COLO829 (cell line): ENCODE results near the gene BCL11A.

Experiments
- DNase-seq: peaks from one replicate; pipeline ENCODE4 v3.0.0; 2012; ENCODE audit warnings: low spot score

Gene BCL11A

DNA sequence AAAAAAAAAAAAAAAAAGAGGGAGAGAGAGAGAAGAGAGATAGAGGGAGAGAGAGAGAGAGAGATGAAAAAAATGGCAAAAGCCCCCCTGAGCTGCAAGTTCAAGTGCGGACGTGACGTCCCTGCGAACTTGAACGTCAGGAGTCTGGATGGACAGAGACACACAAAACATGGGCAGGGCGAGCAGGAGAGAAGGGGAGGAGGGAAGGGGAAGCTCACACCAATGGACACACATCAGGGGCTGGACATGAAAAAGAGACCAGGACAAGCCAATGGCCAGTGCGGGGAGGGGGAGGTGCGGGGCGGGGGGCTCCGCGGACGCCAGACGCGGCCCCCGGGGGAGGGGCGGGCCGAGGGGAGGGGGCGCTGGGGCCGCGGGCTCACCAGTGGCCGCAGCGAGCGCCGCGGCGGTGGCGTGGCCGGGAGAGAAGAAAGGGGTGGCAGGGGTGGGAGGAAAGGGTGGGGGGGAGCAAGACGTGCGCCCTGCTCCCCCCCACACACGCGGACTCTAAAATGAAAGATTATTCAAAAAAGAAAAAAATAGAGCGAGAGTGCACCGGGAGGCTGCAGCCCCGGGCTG, at the start of gene BCL11A:
Gene BCL11A (minus strand): TSS at position 160 of the 579 bp plus-strand sequence. CDS start 384 bp downstream, outside the sequence.
- DNase-seq = no peak

DNA sequence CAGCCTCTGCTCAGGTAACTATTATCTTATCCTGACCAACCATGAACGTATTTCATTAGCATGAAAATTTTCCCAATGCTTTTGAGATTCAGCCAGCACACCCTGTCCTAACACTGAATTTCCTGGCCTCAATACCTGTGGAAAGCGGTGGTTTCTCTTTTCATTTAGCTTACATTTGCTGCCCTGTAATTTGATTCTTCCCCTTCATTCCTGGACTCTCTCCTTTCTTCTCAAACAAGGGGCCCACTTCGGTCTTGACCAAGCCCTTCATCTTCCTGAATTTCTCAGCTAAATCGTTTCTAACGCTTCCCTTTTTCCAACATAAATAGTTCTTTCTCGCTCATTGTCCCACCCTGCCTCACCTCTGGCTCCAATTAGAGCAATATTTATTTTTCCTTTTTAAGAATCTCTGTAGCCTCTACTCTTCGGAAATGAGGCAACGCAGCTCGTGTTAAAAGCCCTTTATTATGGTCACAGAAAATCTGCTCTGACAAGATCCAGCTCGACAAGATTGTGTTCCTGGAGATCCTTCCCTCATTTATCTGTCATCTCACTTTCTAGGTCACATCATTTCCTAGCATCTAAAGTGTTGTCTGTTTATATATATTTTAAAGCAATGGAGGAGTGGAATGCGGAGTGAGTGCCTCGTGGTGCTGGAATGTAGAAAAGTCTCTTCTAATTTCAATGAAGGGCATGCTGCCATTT, 49.5 kb upstream of the BCL11A start:
- no peak for DNase-seq

DNA sequence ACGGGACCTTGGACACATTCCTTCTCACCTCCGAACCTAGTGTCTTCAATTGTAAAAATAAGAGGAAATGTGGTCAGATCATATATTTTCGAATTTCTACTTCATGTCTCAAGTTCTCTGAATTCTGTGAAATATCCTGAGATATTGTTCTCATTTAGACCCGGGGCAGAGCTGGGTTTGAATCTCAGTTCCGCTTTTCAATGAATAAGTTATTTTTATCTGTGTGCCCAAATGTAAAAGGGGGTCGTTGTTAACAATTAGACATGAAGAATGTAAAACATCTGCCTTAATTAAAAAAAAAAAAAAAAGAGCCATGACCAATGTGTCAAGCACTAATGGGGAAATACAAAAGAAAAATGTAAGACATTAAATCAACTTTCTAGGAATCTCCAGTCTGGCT, 48.9 kb upstream of the BCL11A start:
- DNase-seq = no peak

DNA sequence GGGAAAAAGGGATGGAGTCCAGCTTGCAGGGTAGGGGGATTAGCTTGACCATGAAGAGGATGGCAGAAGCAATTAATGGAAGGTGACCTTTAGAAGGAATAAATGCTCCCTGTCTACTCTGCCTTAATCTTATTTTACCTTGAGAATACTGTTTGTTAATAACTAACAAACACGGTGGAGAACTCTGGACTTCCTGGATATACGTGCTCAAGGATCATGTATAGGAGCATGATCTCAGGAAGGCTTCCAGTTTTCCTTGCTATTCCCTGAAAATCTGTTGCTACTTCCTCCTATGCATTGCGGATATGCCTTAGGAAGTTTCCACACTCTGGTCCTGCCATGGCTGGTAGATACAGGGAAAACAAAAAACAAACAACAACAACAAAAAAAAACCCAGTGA, 44.8 kb upstream of the BCL11A start:
- DNase-seq = no peak

- no peak for DNase-seq
These were observed 43.9 kb upstream of the BCL11A start for GRCh38 chr2:60597346-60597745.

- DNase-seq = no peak
These were observed 43.0 kb upstream of the BCL11A start for GRCh38 chr2:60596411-60596810.

- no peak for DNase-seq
These were observed 42.5 kb upstream of the BCL11A start for GRCh38 chr2:60595953-60596352.

DNA sequence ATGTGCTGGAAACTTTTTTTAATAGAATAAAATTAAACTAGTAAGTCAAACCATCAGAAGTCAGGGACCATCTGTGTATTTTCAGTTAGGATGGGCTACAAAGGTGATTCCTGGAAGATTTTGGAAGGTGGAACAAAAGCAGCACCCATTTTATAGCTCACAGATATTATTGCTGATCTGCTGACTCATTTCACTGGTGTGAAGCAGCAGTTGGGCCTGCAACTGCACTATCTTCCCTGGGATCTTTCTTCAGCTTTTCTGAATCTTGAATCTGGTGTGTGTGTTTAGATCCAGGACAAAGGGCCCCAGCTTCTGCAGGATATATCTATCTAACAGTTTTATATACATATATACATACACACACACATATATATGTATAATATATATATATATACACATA, 35.6 kb upstream of the BCL11A start:
- no peak for DNase-seq

DNA sequence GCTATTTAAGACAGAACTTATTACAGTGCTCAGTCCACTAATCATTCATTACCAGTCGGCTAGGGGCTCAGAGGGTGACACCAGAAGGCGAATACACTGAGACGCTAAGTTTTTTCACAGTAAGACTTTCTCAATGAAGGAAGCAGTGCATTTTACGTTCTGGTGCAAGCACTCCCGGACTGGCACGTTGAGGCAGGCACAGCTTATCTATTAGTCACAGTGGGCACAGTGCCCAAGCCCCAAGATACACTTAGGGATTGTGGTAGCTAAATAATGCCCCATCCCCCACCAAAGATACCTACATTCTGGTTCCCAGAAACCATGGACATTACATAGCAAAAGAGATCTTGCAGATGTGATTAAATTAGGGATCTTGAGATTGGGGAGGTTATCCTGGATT, 32.6 kb upstream of the BCL11A start:
- DNase-seq = no peak

DNA sequence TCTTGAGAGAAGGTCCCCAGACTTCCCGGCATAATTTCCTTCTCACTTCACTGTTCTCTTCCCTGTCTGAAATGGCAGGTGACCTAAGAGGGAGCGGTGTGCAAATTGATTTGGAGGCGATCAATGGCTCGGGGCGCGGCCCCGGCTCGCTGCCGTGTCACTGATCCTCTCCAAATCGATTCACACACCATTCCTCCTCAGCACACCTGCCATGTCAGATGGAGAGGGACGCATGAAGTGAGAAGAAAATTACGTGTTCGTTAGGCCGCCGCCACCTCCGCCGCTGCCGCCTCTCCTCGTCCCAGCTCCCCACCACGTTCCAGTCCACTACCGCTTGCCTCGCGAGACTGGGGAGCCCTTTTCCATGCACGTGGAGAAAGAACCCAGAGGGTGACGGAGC, 31.8 kb upstream of the BCL11A start:
- no peak for DNase-seq

- no peak for DNase-seq
These were observed 30.1 kb upstream of the BCL11A start for GRCh38 chr2:60583604-60584003.

DNA sequence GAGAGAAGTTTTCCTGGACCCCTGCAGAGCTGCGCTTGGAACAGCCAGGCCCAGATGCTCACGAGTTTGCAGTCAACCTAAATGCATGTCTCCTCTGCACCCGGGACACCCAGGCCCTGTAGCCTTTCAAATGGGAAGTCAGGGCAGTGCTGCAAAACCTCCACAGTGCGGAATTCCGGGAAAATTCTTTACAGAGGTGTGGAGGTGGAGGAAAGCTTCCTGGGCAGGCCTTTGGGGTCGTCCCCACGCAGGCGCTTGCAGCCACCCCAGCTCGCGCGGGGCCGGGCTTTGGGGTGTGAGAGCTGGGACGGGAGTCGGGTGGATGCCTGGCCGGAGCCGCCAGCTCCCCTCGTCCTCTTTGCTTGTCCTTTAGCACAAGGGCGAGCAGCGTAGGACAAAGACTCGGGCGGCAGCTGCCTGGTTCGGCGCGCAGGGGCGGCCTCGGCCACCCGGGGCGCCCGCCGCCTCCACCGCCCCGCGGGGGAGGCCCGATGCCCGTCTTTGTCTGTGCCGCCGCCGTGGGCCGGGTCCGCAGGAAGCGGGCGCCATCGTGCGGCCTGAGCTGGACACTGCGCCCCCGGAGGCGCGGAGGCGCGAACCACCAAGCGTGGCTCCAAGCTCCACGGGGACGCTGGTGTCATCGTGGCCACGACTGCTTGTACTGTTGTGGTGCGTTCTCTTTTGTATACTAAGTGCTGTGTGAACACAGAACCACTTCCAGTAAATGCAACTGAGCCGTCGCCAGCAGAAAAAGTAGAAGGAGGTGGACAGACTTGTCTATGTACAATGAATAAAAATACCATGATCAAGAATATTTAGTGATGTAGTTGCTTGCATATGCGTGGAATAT, 28.2 kb upstream of the BCL11A start:
- DNase-seq = peak; percentile 60

- no peak for DNase-seq
These were observed 24.3 kb upstream of the BCL11A start for GRCh38 chr2:60577682-60578283.

DNA sequence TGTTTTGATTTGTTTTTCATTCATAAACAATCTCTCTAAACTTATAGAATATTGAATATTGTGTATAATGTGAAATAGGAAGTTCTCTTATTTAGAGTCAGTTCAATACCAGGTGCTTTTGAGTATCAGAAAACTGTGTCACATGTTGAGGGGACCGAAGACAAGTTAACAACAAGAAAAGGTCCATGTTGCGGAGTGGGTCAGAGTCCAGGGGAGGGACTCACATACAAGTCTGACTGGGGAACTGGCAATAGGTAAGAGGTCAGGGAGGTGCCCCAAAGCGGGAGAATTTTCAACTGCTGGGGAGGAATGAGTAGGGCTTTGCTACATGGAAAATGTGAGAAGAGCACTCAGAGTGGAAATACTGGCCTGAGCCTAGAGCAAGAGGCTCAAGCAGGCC, 19.8 kb upstream of the BCL11A start:
- DNase-seq = no peak

GRCh38 chr2:60570251-60570650, 16.8 kb upstream of the BCL11A start:
- no peak for DNase-seq

GRCh38 chr2:60569680-60570111, 16.2 kb upstream of the BCL11A start:
- no peak for DNase-seq

GRCh38 chr2:60567919-60568768, 14.7 kb upstream of the BCL11A start:
- no peak for DNase-seq

DNA sequence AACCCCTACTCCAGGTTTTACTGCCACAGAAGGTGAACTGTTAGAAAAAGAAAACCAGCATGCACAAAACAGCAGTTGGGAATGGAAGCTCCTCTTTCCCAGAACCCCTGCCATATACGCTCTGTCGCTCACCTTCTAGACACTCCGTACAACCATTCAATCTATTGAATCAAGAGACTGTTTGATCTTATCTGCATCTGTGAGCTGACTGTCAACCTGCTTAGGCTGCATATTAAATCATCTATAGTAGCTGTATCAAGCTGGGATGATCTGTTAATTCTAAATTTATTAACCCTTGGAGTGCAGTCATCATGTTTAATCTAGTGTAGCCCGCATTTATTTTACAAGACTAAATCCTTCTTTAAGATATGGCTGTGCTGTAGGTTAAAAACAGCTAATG, 13.6 kb upstream of the BCL11A start:
- no peak for DNase-seq

DNA sequence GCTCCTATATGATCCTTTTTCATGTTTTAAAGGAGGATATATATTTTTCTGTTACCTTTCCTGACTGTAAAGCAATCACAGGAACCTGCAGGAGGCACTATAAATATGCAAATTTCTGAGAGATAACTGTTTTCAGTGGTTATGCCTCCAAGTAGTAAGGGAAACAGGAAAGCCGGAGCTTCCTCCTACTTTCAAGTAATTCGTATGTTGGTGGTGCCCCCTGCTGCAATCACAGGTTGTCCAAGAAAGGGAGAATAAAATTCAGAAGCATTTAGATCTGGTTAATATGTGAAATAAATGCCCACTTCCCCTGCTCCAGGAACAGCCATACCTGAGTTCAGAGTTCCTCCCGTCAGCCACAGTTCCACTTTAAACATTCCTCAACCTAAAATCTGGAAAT, 12.0 kb upstream of the BCL11A start:
- no peak for DNase-seq

- no peak for DNase-seq
These were observed 7.5 kb upstream of the BCL11A start for GRCh38 chr2:60560734-60561644.

DNA sequence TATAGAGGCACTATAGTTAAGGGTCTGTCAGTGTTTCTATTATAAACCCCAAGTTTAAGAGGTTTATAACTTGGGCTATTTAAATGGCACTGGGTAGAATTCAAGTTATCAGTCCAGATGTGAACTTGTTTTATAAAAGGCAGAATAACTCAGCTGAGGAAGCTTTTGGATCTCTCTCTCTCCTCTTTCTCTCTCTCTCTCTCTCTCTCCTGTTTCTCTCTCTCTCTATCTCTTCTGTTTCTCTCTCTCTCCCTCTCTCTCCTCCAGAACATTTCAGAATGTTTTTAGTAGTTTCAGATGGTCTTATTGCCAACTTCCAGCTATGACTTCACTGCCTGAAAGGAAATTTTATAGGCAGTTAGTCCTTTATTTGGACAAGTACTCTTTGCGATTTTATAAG, 6.4 kb upstream of the BCL11A start:
- no peak for DNase-seq
